Left forelimb (tissue), 1 donor: Measurements from ENCODE around the gene PRTFDC1.
"Not testable (repeated sequence)": the region's sequence is repeated elsewhere in the genome, so short reads cannot be mapped to it uniquely, and the experiment has no call there.

Source experiments
- DNase-seq: peaks from one replicate; pipeline ENCODE4 v3.0.0-alpha.2; 2018; ENCODE audit warnings: low spot score

Gene PRTFDC1

GRCh38 chr10:24952143-24952706, at the start of gene PRTFDC1:
Gene PRTFDC1 (minus strand): TSS chr10:24952606. CDS start chr10:24952575, 31 bp downstream.
- peak; percentile 83 for DNase-seq

GRCh38 chr10:24998044-24998443, 45.6 kb upstream of the PRTFDC1 start:
- DNase-seq, result no peak

GRCh38 chr10:24995072-24995471, 42.7 kb upstream of the PRTFDC1 start:
- DNase-seq, result no peak

GRCh38 chr10:24993237-24993958, 41.0 kb upstream of the PRTFDC1 start:
- no peak for DNase-seq

- no peak for DNase-seq
Observed at GRCh38 chr10:24992512-24993133, 40.2 kb upstream of the PRTFDC1 start.

GRCh38 chr10:24991298-24991697, 38.9 kb upstream of the PRTFDC1 start:
- DNase-seq, result no peak

- no peak for DNase-seq
Observed at GRCh38 chr10:24989867-24990266, 37.5 kb upstream of the PRTFDC1 start.

GRCh38 chr10:24988831-24989640, 36.6 kb upstream of the PRTFDC1 start:
- no peak for DNase-seq

GRCh38 chr10:24984906-24985305, 32.5 kb upstream of the PRTFDC1 start:
- DNase-seq, result no peak

- no peak for DNase-seq
Observed at GRCh38 chr10:24983946-24984345, 31.5 kb upstream of the PRTFDC1 start.

- no peak for DNase-seq
Observed at GRCh38 chr10:24983130-24983529, 30.7 kb upstream of the PRTFDC1 start.

- DNase-seq, result no peak
Observed at GRCh38 chr10:24982319-24983112, 30.1 kb upstream of the PRTFDC1 start.

GRCh38 chr10:24981161-24981710, 28.8 kb upstream of the PRTFDC1 start:
- no peak for DNase-seq

GRCh38 chr10:24979685-24980084, 27.3 kb upstream of the PRTFDC1 start:
- no peak for DNase-seq

- DNase-seq, result no peak
Observed at GRCh38 chr10:24974976-24975375, 22.6 kb upstream of the PRTFDC1 start.

- no peak for DNase-seq
Observed at GRCh38 chr10:24973163-24973562, 20.8 kb upstream of the PRTFDC1 start.

- DNase-seq, result no peak
Observed at GRCh38 chr10:24971374-24971773, 19.0 kb upstream of the PRTFDC1 start.

GRCh38 chr10:24969841-24970281, 17.5 kb upstream of the PRTFDC1 start:
- DNase-seq, result no peak

- DNase-seq, result not testable (repeated sequence)
Observed at GRCh38 chr10:24968951-24969350, 16.5 kb upstream of the PRTFDC1 start.

- no peak for DNase-seq
Observed at GRCh38 chr10:24968349-24968748, 15.9 kb upstream of the PRTFDC1 start.

GRCh38 chr10:24966962-24967481, 14.6 kb upstream of the PRTFDC1 start:
- no peak for DNase-seq
